Ishikawa (cell line): Measurements from ENCODE around the gene AFM.

ENCODE experiments used
- EP300 ChIP-seq: IDR thresholded peaks from 2 replicates; pipeline ENCODE4 v1.6.1; 2012; ENCODE audit warnings: borderline replicate concordance
- TF ChIP-seq, protein P1 (sequence below): IDR thresholded peaks from 2 replicates; pipeline ENCODE4 v1.6.1; 2012; ENCODE audit warnings: low read depth, mild to moderate bottlenecking
- TF ChIP-seq, protein P2 (sequence below): IDR thresholded peaks from 2 replicates; pipeline ENCODE4 v1.6.1; 2012

DNA sequence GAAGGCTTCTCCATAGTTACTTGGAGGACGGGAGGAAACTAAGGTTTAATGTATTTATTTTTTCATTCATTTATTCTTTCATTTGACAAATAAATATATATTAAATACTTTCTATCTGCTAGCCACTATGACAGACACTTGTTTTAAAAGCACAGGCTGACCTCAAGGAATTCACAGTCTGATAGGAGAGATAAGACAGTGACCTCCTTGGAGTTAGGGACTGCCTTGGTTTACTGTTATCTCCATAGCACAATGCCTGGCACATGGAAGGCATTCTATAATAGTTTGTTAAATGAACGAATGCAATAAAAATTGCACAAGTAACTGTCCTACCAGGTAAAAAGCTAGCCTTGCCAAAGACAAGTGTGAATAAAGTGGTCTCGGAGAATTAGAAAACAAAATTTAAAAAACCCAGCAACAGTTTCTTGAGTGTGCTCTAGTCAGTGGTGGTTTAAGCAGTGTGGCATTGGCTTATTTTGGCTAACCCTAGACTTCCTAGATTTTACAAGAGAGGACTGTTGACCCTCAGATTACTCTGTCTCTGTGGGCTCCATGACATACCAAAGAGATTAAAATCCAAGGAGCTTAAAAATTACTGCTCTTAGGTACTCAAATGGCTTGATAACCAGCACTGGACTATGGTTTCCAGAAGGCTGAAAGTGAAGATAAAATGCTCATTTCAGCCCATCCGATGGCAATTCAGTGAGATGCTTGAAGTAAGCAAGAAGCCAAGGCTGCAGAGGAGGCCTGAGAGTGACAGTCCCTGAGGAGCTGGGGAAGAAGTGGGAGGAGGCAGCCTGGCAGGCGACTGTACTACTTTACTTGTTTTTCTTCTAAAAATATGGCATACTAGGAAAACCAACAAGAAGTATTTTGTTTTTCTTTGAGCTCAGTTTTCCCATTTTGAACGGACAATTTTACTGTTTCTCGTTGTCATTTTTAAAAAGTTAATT lies 35.9 kb upstream of the AFM start:
- TF ChIP-seq, protein P1, sequence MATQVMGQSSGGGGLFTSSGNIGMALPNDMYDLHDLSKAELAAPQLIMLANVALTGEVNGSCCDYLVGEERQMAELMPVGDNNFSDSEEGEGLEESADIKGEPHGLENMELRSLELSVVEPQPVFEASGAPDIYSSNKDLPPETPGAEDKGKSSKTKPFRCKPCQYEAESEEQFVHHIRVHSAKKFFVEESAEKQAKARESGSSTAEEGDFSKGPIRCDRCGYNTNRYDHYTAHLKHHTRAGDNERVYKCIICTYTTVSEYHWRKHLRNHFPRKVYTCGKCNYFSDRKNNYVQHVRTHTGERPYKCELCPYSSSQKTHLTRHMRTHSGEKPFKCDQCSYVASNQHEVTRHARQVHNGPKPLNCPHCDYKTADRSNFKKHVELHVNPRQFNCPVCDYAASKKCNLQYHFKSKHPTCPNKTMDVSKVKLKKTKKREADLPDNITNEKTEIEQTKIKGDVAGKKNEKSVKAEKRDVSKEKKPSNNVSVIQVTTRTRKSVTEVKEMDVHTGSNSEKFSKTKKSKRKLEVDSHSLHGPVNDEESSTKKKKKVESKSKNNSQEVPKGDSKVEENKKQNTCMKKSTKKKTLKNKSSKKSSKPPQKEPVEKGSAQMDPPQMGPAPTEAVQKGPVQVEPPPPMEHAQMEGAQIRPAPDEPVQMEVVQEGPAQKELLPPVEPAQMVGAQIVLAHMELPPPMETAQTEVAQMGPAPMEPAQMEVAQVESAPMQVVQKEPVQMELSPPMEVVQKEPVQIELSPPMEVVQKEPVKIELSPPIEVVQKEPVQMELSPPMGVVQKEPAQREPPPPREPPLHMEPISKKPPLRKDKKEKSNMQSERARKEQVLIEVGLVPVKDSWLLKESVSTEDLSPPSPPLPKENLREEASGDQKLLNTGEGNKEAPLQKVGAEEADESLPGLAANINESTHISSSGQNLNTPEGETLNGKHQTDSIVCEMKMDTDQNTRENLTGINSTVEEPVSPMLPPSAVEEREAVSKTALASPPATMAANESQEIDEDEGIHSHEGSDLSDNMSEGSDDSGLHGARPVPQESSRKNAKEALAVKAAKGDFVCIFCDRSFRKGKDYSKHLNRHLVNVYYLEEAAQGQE: no peak
- no peak for TF ChIP-seq EP300
- TF ChIP-seq, protein P2, sequence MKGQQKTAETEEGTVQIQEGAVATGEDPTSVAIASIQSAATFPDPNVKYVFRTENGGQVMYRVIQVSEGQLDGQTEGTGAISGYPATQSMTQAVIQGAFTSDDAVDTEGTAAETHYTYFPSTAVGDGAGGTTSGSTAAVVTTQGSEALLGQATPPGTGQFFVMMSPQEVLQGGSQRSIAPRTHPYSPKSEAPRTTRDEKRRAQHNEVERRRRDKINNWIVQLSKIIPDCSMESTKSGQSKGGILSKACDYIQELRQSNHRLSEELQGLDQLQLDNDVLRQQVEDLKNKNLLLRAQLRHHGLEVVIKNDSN: no peak
